SK-N-SH (cell line): ENCODE data around the gene KIF16B.

Experiments used
- SMC3 ChIP-seq: IDR thresholded peaks from 2 replicates; pipeline ENCODE4 v1.6.1; 2012; ENCODE audit warnings: low read depth, low read length, improper control_type of control experiment
- TAF1 ChIP-seq: IDR thresholded peaks from 2 replicates; pipeline ENCODE4 v1.6.1; 2012; ENCODE audit warnings: low read depth, mild to moderate bottlenecking, low read length, moderate library complexity, borderline replicate concordance

- TF ChIP-seq TAF1 = no peak
- no peak for TF ChIP-seq SMC3
Measured at GRCh38 chr20:16497896-16498295, 75.4 kb downstream of the KIF16B start.
